Measurements from ENCODE around the gene CAMTA1.

- no peak for TF ChIP-seq TCF4 (CRISPR knock-in tag; IDR thresholded peaks at IDR 0.05; ENCODE audit: borderline replicate concordance)
- no peak for TF ChIP-seq ZFP3 (CRISPR knock-in tag; IDR thresholded peaks at IDR 0.05)
- TF ChIP-seq TOX (CRISPR knock-in tag; IDR thresholded peaks at IDR 0.05; ENCODE audit: borderline replicate concordance): no peak
- TF ChIP-seq ARNTL (CRISPR knock-in tag; IDR thresholded peaks at IDR 0.05; ENCODE audit: borderline replicate concordance, low read depth): no peak
- TF ChIP-seq BACH2 (CRISPR knock-in tag; IDR thresholded peaks at IDR 0.05; ENCODE audit: borderline replicate concordance): no peak
- TF ChIP-seq ZC3H10 (CRISPR knock-in tag; IDR thresholded peaks at IDR 0.05): no peak
- no peak for TF ChIP-seq SNAI2 (CRISPR knock-in tag; IDR thresholded peaks at IDR 0.05)
- no peak for TF ChIP-seq ZNF8 (CRISPR knock-in tag; IDR thresholded peaks at IDR 0.05)
- TF ChIP-seq CREB5 (CRISPR knock-in tag; IDR thresholded peaks at IDR 0.05; ENCODE audit: low read depth): no peak
- TF ChIP-seq ZNF70 (CRISPR knock-in tag; IDR thresholded peaks at IDR 0.05): no peak
- TF ChIP-seq PATZ1 (CRISPR knock-in tag; IDR thresholded peaks at IDR 0.05; ENCODE audit: borderline replicate concordance): no peak
- TF ChIP-seq TSHZ2 (CRISPR knock-in tag; IDR thresholded peaks at IDR 0.05): no peak
Measured at GRCh38 chr1:7079637-7080036, 294.4 kb downstream of the CAMTA1 start.
